COR-L47 (cell line): ENCODE data around the gene TRIM2.
"Not testable (repeated sequence)": the region's sequence is repeated elsewhere in the genome, so short reads cannot be mapped to it uniquely, and the experiment has no call there.

Experiments used
- DNase-seq: peaks from one replicate; lab custom pipeline; 2025; lab: John Stamatoyannopoulos, UW

Gene TRIM2

GRCh38 chr4:153204247-153204671 is at the start of gene TRIM2:
TSS of gene TRIM2 (plus strand) at chr4:153204443. CDS start at chr4:153204531, 88 bp downstream.
- peak; percentile 46 for DNase-seq

DNA sequence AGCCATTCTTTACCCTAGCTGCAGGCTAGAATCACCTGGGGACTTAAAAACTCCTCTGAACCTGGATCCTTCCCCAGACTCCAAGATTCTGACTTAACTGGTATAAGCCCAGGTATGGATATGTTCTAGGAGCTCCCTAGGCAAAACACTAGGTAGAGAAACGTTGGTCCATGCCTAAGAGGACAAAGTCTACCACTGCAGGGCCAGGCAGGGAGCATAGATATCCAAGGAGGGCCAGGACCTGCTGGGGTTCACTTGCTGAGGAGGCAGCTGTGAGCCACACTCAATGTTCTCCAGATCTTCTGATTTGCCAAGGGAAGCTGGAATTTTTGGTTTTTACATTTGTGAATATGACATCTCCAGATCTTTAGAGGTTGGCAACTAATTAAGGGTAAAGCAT is 48.6 kb upstream of the TRIM2 start:
- DNase-seq = no peak

GRCh38 chr4:153156263-153156662 is 48.0 kb upstream of the TRIM2 start:
- no peak for DNase-seq

DNA sequence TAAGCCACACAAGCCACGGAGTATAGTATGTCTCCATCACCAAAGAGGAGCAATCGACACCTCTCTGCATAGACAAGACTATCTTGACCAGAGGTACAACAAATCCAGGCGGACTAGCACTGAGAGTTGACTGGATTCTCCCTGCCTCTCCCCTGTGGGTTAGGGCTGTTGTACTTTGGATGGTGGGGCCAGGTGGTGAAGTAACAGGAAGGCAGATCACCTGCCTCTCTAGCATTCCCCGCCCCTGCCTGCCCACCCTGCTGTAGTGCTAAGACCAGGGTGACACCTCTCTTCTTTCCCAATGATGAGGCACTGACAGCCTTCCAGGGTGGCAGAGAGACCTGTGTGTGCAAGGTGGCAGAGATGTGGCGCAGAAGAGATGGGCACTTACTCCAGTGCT is 47.5 kb upstream of the TRIM2 start:
- DNase-seq = no peak

DNA sequence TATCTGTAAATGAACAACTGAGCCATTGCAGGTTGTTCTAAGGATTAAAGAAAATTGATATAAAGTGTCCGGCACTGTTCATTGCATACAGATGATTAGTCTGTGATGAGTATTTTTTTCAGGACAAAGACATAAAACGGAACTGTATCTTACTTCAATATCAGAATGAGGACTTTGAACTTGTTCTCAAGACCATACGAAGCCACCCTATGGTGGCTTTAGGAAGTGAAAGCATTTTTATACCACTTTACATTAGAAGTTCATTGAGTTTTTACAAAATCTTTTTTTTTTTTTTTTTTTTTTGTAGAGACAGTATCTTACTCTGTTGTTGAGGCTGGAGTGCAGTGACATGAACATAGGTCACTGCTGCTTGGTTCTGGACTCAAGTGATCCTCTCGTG is 45.2 kb upstream of the TRIM2 start:
- no peak for DNase-seq

DNA sequence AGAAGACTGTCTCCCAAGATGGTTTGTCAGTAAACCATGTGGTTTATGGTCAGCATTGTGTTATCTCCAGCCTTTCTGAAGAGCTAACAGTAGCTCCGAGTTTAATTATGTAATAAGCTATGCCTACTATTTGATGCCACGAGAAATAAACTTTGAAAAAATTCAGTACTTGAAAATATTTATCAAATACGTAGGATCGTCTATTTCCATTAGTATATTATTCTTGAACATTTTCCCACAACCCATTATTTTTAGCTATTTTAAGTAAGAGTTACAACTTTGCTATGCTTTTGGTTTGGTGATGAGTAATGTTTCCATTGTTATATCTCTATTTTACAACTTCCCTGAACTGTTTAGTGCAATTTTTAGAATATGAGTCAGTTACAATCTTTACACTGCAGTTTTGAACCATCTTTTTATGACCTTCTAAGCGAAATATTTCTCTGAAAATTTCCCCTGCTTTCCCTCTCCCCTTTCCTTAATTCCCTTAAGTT is 44.5 kb upstream of the TRIM2 start:
- DNase-seq = no peak

GRCh38 chr4:153160821-153161220 is 43.4 kb upstream of the TRIM2 start:
- DNase-seq = no peak

DNA sequence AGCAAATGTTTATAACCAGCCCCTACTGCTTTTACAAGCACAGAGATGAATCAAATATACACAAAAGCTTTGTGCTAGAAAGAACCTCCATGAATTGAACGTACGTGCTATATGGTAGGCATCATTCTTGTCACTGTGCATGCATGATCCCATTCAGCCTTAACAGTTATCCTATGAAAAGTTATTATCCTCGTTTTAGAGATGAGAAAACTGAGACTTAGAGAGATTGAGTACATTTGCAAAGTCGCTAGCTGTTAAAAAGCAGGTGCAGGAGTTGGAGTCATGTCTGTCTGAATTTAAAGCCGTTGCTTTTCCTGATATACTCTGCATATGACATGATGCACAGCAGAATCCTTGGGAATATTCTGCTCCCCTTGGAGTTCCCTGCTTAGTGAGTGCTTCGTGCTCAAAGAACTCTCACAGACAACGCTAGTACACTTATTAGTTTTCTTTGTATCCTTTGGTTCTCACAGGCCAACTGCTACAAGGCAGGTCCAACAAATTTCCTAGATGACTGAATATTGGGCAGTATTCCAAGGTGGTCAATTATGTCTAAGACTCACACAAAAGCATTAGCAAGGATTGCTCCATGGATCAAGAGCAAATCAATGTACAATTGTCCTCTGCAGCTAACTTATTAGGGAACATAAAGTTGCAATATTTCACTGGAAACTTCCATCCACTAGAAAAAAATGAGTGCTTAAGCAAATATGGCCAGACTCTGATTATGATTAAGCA is 42.8 kb upstream of the TRIM2 start:
- DNase-seq = peak; percentile 13

DNA sequence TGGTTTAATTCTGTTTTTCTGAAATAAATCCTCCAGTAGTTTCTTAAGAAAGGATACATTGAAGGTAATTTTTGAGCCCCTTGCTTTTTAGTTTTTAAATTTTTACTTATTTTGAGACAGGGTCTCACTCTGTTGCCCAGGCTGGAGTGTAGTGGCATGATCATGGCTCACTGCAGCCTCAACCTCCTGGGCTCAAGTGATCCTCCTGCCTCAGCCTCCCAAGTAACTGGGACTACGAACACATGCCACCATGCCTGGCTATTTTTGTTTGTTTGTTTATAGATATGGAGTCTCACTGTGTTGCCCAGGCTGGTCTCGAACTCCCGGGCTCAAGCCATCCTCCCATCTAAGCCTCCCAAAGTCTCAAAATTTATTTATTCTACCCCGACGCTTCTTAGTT is 39.0 kb upstream of the TRIM2 start:
- not testable (repeated sequence) for DNase-seq

- DNase-seq = no peak
Measured at GRCh38 chr4:153166716-153167501, 37.3 kb upstream of the TRIM2 start.

DNA sequence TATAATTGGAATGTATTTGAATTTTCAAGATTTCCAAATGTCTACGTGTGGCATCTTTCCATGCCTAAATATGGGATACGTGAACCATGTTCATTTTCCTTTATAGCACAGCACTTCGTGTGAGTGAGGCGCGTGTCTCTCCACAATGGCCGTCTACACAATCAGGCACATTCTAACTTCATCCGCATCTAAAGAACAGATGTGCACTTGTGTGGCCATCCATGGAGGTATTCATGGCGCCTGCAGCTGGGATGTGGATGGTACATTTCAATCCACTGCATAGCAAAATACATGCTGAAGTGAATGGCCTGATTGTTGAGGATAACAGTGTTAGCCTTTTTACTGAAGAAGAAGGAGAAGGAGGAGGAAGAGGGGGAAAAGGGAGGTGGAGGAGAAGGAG is 34.5 kb upstream of the TRIM2 start:
- DNase-seq = no peak

DNA sequence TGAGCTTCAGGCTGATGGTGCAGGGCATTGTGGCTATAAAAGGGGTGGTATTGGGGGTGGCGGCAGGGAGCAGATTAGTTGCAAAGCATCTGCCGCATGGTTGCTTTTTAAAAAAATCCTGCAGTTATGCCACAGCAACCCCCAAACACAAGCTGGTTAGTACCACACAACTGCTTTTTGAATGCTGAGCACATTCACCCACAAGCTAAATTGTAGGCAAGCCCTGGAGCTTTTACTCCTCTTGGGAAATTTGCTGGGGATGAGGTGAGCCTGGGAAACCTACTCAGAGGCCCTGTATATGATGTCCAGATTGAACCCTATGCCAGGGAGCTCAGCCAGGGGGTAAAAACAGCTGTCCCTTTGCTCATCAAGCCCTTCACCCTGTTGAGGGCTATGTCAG is 33.8 kb upstream of the TRIM2 start:
- no peak for DNase-seq

- DNase-seq = no peak
Measured at GRCh38 chr4:153174821-153175567, 29.2 kb upstream of the TRIM2 start.

- no peak for DNase-seq
Measured at GRCh38 chr4:153176938-153177337, 27.3 kb upstream of the TRIM2 start.

DNA sequence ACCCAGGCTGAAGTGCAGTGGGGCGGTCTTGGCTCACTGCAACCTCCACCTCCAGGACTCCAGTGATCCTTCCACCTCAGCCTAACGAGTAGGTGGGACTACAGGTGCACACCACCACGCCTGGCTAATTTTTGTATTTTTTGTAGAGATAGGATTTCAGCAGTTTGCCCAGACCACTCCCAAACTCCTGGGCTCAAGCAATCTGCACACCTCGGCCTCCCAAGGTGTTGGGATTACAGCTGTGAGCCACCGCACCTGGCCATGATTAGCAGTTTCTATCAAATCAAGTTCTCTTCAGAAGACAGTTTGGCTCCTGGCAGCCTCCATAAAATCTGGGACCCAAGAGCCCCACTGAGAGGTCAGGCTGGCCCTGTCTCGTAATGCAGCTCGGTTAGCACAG is 26.4 kb upstream of the TRIM2 start:
- no peak for DNase-seq

DNA sequence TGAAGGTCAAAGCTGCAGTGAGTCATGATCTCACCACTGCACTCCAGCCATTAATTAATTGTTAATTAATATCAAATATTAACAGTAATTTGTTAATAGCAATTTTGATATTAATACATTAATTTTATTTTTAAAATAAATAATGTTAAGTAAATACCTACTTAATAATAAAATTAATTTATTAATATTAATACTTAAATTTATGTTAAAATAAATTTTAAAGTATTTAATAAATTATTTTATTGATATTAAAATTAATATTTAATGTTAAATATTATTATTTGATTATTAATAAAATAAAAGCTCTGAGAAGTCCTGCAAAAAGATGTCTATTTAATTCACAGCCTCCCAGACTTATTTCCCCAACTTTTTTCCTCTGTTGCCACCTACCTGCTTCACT is 25.1 kb upstream of the TRIM2 start:
- DNase-seq = no peak

DNA sequence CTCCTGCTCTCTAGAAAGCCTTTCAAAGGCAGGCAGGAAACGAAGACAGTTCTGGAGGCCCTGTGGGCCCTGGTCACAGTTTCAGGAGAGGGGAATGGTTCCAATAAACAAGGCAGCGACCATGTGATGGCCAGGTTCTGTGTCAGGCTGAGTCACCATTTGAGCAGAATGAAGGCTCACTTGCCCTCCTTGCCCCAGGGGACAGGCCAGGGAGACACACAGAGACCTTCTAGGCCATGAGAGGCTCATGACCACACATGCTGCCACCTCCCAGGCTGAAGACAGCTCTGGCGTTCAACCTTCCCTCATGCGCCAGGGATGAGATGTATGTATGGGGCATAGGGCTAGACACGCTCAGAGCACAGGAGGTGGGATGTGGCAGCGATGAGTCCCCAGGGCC is 22.9 kb upstream of the TRIM2 start:
- DNase-seq = no peak

DNA sequence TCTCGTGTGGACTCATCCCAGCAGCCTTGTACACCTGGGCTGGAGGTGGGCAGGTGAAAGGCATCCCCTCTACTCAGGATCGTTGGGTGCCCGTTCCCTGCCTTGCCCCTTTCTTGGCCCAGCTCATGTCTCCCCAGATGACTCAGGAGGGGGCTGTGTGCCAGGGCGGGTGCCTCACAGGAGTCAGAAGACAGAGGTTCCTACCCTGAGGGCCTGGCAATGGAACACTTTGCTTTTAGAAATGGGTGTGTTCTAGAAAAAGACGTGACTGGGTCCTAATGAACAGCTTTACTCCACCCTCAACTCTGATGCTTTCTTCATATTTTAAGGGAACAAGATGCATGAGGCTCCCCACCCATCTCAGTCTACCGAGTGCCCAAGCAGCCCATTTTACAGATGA is 22.5 kb upstream of the TRIM2 start:
- no peak for DNase-seq

DNA sequence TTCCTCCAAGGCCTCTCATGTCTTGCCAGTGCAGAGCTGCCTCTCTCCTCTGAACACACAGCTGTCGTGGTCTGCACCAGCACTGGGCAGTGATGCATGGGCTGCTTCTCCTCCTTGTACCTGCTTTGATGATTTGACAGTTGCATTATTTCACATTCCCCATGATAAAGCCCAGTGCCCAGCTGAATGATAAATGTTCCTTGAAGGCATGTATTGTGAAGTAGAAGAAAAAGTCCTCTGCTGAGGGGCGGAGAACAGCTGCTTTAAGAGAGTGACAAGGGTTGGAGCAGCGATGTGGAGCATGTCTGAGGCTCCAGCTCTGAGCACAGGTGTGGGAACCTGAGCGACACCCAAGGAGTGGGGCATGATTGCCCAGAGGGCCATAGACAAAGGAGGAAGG is 21.1 kb upstream of the TRIM2 start:
- no peak for DNase-seq

DNA sequence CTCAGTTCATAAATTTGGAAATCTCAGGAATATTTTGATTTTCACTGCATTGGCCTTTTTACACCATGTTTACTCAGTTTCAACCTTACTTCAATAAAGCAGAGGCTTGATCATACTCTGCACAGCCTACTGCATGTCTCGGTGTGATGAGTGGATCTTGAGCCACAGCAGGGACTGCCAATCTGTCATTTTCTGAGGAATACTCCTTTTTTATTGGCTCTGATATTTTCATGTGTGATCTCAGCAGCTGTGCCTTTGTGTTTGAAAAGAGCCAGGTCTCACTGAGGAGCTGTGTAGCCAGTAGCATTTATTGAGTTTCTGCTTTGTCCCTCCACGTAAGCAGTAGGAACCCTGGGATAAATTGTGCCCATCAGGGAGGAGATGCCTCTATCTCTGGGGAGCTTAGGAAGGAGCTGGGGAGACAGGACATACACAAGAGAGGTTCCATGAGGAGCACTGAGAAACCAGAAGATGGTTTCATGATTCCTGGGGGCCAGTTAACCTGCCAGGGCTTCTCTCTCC is 18.9 kb upstream of the TRIM2 start:
- DNase-seq = no peak

- DNase-seq = no peak
Measured at GRCh38 chr4:153186046-153186728, 18.1 kb upstream of the TRIM2 start.
